Activated CD4-positive, alpha-beta T cell treated with anti-CD3 and anti-CD28 coated beads, Interleukin-2, amount 50 U/mL, for 48 hours (primary cell): ENCODE measurements around the gene PHACTR2.
"Not testable (repeated sequence)": the region's sequence is repeated elsewhere in the genome, so short reads cannot be mapped to it uniquely, and the experiment has no call there.

Experiments used
- DNase-seq, 2 experiments: peaks; one replicate each; pipeline ENCODE4 v3.0.0-alpha.2; 2020

PHACTR2 gene

DNA sequence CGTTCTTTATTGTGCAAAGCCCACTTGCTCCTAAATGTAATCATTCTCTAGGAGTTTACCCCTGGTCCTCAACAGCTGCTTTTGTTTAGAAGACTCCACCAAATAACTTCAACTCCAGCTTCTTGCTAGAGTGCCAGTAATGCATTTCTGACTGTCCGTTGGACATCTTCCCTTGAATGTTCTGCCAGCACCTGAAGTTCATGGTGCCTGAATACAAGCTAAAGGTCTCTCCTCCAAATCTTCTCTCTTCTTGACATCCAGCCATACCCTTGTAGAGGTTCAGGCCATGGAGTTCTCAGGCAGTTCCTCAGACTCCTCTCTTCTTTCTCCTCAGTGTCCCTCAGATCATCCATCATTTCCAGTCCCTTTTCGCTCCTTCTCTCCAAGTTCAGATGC lies 21.7 kb downstream of the PHACTR2 start:
- no peak for DNase-seq

DNA sequence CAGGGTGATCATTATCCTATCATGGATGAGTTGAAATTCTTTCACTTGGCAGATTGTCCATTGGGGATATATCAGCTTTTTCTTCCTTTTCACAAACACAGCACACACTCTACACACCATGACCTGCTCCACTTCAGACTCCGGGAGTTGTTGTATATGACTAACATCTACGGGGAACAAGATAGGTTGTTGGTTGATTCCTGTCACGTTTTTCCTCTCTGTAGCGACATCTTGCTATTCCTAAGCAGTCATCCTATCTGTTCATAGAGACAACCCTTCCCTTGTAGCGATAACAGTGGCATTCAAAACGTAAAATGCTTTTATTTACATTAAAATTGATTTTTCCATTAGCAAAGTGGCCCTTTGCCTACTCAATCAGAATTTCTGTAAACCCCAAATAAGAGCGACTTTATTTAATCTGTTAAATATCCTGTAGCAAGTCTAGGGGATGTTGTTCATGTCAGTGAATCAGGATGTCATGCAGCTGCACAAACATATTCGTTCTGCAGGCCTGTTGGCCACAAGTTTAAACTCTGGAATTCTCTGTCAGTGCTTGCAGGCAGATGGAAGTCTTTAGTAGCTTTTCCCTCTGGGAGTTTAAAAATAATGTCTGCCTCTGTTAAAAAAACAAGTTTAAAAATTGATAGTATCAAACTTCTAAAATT lies 23.1 kb downstream of the PHACTR2 start:
- no peak for DNase-seq

- DNase-seq: no peak
Observed at GRCh38 chr6:143701349-143702234, 23.8 kb downstream of the PHACTR2 start.

- no peak for DNase-seq
Observed at GRCh38 chr6:143705569-143705968, 27.8 kb downstream of the PHACTR2 start.

- DNase-seq: no peak
Observed at GRCh38 chr6:143707697-143708096, 29.9 kb downstream of the PHACTR2 start.

- no peak for DNase-seq
Observed at GRCh38 chr6:143708889-143709288, 31.1 kb downstream of the PHACTR2 start.

GRCh38 chr6:143711714-143712113 lies 33.9 kb downstream of the PHACTR2 start:
- DNase-seq: no peak

DNA sequence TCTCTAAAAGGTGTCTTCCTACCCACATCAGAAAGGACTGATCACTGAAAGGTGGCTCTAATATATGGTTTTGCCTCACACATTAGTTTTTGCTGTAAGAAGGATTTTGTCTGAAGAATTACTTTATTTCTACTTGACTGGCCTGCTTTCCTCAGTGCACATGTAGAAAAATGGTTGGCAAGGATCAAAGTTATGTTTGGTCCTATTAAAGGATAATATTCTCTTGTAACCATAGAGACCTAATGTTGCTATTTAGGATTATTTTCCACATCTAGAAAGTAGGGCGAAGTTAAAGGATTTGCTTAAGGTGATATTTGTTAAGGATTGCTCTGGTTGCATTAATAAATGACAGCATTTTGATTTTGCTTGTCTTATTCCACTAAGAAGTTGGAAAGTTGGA lies 40.7 kb downstream of the PHACTR2 start:
- no peak for DNase-seq

- no peak for DNase-seq
Observed at GRCh38 chr6:143721642-143722041, 43.9 kb downstream of the PHACTR2 start.

GRCh38 chr6:143724876-143725275 lies 47.1 kb downstream of the PHACTR2 start:
- no peak for DNase-seq

GRCh38 chr6:143726015-143726647 lies 48.4 kb downstream of the PHACTR2 start:
- no peak for DNase-seq

- DNase-seq: no peak
Observed at GRCh38 chr6:143727035-143727434, 49.3 kb downstream of the PHACTR2 start.

- DNase-seq: no peak
Observed at GRCh38 chr6:143731789-143732188, 54.0 kb downstream of the PHACTR2 start.

DNA sequence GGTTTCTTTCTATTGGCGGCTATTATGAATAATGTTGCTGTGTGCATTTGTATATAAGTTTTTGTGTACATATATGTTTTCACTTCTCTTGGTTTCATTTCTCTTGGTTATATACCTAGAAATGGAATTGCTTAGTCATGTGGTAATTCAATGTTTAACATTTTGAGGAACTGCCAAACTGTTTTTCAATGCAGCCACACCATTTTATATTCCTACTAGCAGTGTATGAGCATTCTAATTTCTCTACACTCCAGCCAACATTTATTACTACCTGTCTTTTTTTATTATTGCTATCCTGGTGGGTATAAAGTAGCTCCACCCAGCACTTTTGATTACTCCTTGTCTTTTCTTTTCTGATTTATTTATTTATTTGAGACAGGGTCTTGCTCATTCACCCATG lies 54.8 kb downstream of the PHACTR2 start:
- no peak for DNase-seq

- DNase-seq: no peak
Observed at GRCh38 chr6:143733510-143733909, 55.7 kb downstream of the PHACTR2 start.

DNA sequence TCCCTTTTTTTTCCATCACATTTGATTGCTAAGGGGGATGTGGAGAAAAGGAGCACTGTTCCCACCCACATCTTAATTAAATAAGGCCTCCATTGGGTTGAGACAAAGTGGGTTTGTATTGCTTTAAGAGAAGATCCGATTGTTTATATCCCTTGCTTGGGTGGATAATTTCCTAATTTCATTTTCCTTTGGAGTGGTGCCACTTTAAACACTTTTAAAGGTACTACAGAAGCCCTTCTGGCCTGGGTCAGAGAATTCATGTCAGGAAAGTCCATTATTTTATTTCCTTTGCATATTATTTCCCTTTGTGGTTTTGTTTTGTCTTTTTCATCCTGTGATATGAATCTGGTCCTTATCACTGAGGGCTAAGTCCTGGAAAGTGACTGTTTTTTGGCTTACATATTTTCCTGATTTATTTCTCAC lies 56.9 kb downstream of the PHACTR2 start:
- DNase-seq: no peak

- not testable (repeated sequence) for DNase-seq
Observed at GRCh38 chr6:143738072-143738690, 60.4 kb downstream of the PHACTR2 start.

DNA sequence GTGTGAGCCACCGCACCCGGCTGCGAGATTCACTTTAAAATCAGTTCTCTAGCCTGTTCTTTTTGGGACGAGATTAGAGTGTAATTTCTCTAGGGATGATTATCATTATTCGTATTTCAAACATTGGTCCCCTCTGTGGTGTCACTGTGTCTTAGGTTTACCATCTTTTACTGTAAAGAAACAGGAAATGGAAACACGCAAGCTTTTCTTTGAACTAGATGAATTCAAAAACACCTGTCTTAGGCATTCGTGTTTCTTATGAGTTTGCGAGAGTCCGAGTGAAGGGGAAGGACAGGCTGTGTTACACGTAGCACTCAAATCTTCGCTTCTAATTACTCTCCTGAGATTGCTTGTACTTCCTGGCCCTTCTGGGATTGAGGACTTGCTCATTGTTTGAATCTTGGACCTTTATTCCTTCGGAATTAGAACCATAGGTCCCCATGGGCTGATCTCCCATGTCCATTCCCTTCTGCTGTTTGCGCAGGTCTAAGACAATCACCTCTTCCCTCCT lies 61.6 kb downstream of the PHACTR2 start:
- DNase-seq: no peak

GRCh38 chr6:143740213-143740612 lies 62.4 kb downstream of the PHACTR2 start:
- DNase-seq: no peak

DNA sequence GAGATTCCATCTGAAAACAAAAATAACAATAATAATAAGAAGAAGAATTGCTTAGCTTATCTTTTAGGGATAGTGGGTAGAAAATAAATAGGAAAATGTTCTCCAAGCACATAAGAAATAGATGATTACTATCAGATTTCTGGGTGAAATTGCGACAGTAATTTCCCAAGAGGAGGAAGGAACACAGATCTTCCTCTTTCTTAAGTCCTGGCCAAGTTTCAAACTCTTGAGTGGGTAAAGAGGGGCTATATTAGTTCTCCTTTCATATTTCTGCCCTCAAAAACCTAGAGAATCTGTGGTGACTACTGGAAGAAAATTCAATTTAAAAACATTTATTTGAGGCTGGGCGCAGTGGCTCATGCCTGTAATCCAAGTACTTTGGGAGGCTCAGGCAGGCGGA lies 63.7 kb downstream of the PHACTR2 start:
- DNase-seq: no peak

DNA sequence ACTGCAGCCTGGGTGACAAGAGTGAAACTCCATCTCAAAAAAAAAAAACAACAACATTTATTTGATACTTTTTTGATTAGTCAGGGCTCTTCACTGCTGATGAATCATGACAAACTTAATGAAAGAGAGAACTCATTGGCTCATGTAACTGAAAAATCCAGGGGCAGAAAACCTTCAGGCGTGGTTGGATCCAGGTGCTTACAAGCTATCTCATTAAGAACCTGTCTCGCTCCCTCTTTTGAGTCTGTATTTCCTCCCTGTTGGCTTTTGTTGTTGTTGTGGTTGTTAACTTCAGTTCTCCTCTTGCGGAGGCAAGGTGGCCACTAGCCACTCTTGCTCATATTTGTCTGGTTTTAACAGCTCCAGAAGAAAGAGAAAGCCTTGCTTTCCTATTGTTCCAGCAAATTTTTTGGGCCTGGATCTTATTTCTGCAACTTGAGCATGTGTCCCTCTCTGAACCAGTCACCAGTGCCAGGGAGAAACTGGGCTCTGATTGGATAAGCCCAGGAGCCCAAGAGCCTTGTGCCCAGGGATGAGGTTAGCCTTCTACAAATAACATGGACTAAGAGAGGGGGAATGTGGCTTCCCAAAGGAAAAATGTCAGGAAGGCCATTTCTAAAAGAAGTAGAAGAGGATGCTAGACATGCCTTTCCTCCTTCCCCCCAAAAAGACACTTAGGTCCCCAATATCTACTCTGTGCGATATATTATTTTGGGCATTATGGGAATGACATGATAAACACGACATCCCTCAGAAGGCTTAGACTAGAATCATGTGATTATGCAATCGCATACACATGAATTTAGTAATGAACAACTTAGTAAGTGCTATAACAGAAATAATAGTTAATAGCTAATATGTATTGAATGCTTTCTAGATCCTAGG lies 64.5 kb downstream of the PHACTR2 start:
- no peak for DNase-seq

GRCh38 chr6:143742955-143743255 lies 65.1 kb downstream of the PHACTR2 start:
- DNase-seq: no peak
